ENCODE results near the gene NT5C1B.

The NT5C1B gene

GRCh38 chr2:18518116-18519111 lies 71.0 kb downstream of the NT5C1B start:
- TF ChIP-seq EZH2 (IDR thresholded peaks at IDR 0.05; ENCODE audit: borderline replicate concordance, low read length) (no peak), CTCF (IDR thresholded peaks at IDR 0.05; ENCODE audit: low read length) (no peak)
- H3K4me1 ChIP-seq (ENCODE audit: insufficient read depth, low read length, severe bottlenecking): no peaks in the 10 kb centered on the region
- no peaks in the 10 kb centered on the region for H4K20me1 ChIP-seq (ENCODE audit: insufficient read depth, low read length)
- no peaks in the 10 kb centered on the region for H3K27me3 ChIP-seq (ENCODE audit: insufficient read depth, low read length)
- H3K27ac ChIP-seq (ENCODE audit: low read depth, low read length, poor library complexity, severe bottlenecking): no peak overlapping the region
- H3K79me2 ChIP-seq (ENCODE audit: insufficient read depth, low read length): no peaks in the 10 kb centered on the region
- H3F3A ChIP-seq (ENCODE audit: insufficient read depth, low read length): no peaks in the 10 kb centered on the region
- H3K4me3 ChIP-seq (ENCODE audit: low read depth, low read length, poor library complexity, severe bottlenecking): no peak overlapping the region
- H3K9me2 ChIP-seq (ENCODE audit: low read depth, low read length): no peaks in the 10 kb centered on the region
- no peak overlapping the region for H2AFZ ChIP-seq (ENCODE audit: low read length)
- no peaks in the 10 kb centered on the region for H3K36me3 ChIP-seq (ENCODE audit: insufficient read depth, low read length)
- no peaks in the 10 kb centered on the region for H3K9me3 ChIP-seq (ENCODE audit: low read length)
- H3K9ac ChIP-seq (ENCODE audit: low read length): no peak overlapping the region
- H3K4me2 ChIP-seq (ENCODE audit: low read length): no peak overlapping the region

- H3K79me2 ChIP-seq (ENCODE audit: insufficient read depth, low read length): no peaks in the 10 kb centered on the region
- no peaks in the 10 kb centered on the region for H3F3A ChIP-seq (ENCODE audit: insufficient read depth, low read length)
- H3K27me3 ChIP-seq (ENCODE audit: insufficient read depth, low read length): no peaks in the 10 kb centered on the region
- no peak overlapping the region for H2AFZ ChIP-seq (ENCODE audit: low read length)
- H3K4me1 ChIP-seq (ENCODE audit: insufficient read depth, low read length, severe bottlenecking): no peaks in the 10 kb centered on the region
- H3K9ac ChIP-seq (ENCODE audit: low read length): no peak overlapping the region
- TF ChIP-seq CTCF (IDR thresholded peaks at IDR 0.05; ENCODE audit: low read length) (no peak), EZH2 (IDR thresholded peaks at IDR 0.05; ENCODE audit: borderline replicate concordance, low read length) (no peak)
- H3K9me2 ChIP-seq (ENCODE audit: low read depth, low read length): no peaks in the 10 kb centered on the region
- no peaks in the 10 kb centered on the region for H3K9me3 ChIP-seq (ENCODE audit: low read length)
- no peak overlapping the region for H3K27ac ChIP-seq (ENCODE audit: low read depth, low read length, poor library complexity, severe bottlenecking)
- H3K4me3 ChIP-seq (ENCODE audit: low read depth, low read length, poor library complexity, severe bottlenecking): no peak overlapping the region
- H3K4me2 ChIP-seq (ENCODE audit: low read length): no peak overlapping the region
- no peaks in the 10 kb centered on the region for H4K20me1 ChIP-seq (ENCODE audit: insufficient read depth, low read length)
- H3K36me3 ChIP-seq (ENCODE audit: insufficient read depth, low read length): no peaks in the 10 kb centered on the region
Measured at GRCh38 chr2:18517386-18517785, 72.0 kb downstream of the NT5C1B start.

- Histone ChIP-seq H2AFZ (ENCODE audit: low read length) (no peak overlapping the region), H4K20me1 (ENCODE audit: insufficient read depth, low read length) (no peaks in the 10 kb centered on the region), H3K4me3 (ENCODE audit: low read depth, low read length, poor library complexity, severe bottlenecking) (no peak overlapping the region), H3K36me3 (ENCODE audit: insufficient read depth, low read length) (no peaks in the 10 kb centered on the region), H3K4me1 (ENCODE audit: insufficient read depth, low read length, severe bottlenecking) (no peaks in the 10 kb centered on the region), H3K79me2 (ENCODE audit: insufficient read depth, low read length) (no peaks in the 10 kb centered on the region), H3K27me3 (ENCODE audit: insufficient read depth, low read length) (no peaks in the 10 kb centered on the region), H3F3A (ENCODE audit: insufficient read depth, low read length) (no peaks in the 10 kb centered on the region), H3K27ac (ENCODE audit: low read depth, low read length, poor library complexity, severe bottlenecking) (no peak overlapping the region), H3K4me2 (ENCODE audit: low read length) (no peak overlapping the region), H3K9me3 (ENCODE audit: low read length) (no peaks in the 10 kb centered on the region), H3K9me2 (ENCODE audit: low read depth, low read length) (no peaks in the 10 kb centered on the region), H3K9ac (ENCODE audit: low read length) (no peak overlapping the region)
- TF ChIP-seq CTCF (IDR thresholded peaks at IDR 0.05; ENCODE audit: low read length): no peak
- TF ChIP-seq EZH2 (IDR thresholded peaks at IDR 0.05; ENCODE audit: borderline replicate concordance, low read length): no peak
Measured at GRCh38 chr2:18516112-18516511, 73.3 kb downstream of the NT5C1B start.
